OCI-LY7 (cell line): ENCODE results near the gene COA8. TPM values are rescaled to one million over a fixed set of nuclear protein-coding genes. Genes with fewer than 3 reads are reported as not detected.

Source experiments
- BruUV-seq: library from RNA; stranded (reverse); fragments of 400-500 nt; replicated peaks from 2 replicates; lab custom pipeline; 2021; lab: Mats Ljungman, UMichigan
- CTCF ChIA-PET: fragments of 300-600 bp; sonication (Branson Sonifier 250); formaldehyde crosslinking; loops from one replicate; lab custom pipeline; 2022; ENCODE audit warnings: antibody characterized with exemption; ENCODE audit not compliant: unreplicated experiment; lab: Charles Lee
- POLR2A ChIA-PET: fragments of 300-600 bp; sonication (Branson Sonifier 250); formaldehyde crosslinking; loops from one replicate; lab custom pipeline; 2022; ENCODE audit warnings: antibody characterized with exemption; lab: Charles Lee
- DNase-seq: peaks from one replicate; pipeline ENCODE4 v3.0.0-alpha.2; 2015; ENCODE audit warnings: low spot score
- H2AFZ ChIP-seq: fragments of 200-600 bp; sonication (generic), shearing (Covaris generic); 2 replicates; pipeline ENCODE4 v1.6.1; 2014; ENCODE audit warnings: mild to moderate bottlenecking, antibody characterized with exemption, low read length, moderate library complexity
- H3K27ac ChIP-seq: fragments of 200-600 bp; sonication (generic); 2 replicates; pipeline ENCODE4 v1.5.1; 2014; ENCODE audit warnings: mixed run types, low read depth, mild to moderate bottlenecking, moderate library complexity, low read length, inconsistent platforms; ENCODE audit not compliant: poor library complexity, severe bottlenecking
- H3K36me3 ChIP-seq: fragments of 200-600 bp; sonication (generic); 2 replicates; pipeline ENCODE4 v1.6.1; 2014; ENCODE audit warnings: mild to moderate bottlenecking, antibody characterized with exemption, low read length, moderate library complexity, mixed read lengths; ENCODE audit not compliant: insufficient read depth
- H3K4me1 ChIP-seq: fragments of 200-600 bp; sonication (generic); 2 replicates; pipeline ENCODE4 v1.5.1; 2014; ENCODE audit warnings: mild to moderate bottlenecking, low read length; ENCODE audit not compliant: insufficient read depth, poor library complexity, severe bottlenecking
- H3K4me2 ChIP-seq: fragments of 200-600 bp; sonication (generic); 2 replicates; pipeline ENCODE4 v1.6.1; 2014; ENCODE audit warnings: mild to moderate bottlenecking, low read length
- H3K4me3 ChIP-seq: fragments of 200-600 bp; sonication (generic); 2 replicates; pipeline ENCODE4 v1.5.1; 2014; ENCODE audit warnings: mild to moderate bottlenecking, low read depth, low read length; ENCODE audit not compliant: poor library complexity, severe bottlenecking
- H3K79me2 ChIP-seq: fragments of 200-600 bp; sonication (generic); 2 replicates; pipeline ENCODE4 v1.6.1; 2016; ENCODE audit warnings: low read depth, mild to moderate bottlenecking, low read length, moderate library complexity, mixed read lengths; ENCODE audit not compliant: insufficient read depth
- H3K9me2 ChIP-seq: fragments of 200-600 bp; sonication (generic); 2 replicates; pipeline ENCODE4 v1.6.1; 2016; ENCODE audit warnings: mild to moderate bottlenecking, low read length, mixed read lengths; ENCODE audit not compliant: insufficient read depth
- H3K9me3 ChIP-seq: fragments of 200-600 bp; sonication (generic); 2 replicates; pipeline ENCODE4 v1.6.1; 2014; ENCODE audit warnings: mild to moderate bottlenecking, mixed run types, low read length, mixed read lengths
- H4K20me1 ChIP-seq: fragments of 200-600 bp; sonication (generic); 2 replicates; pipeline ENCODE4 v1.6.1; 2014; ENCODE audit warnings: mild to moderate bottlenecking, antibody characterized with exemption, low read length, moderate library complexity, mixed read lengths; ENCODE audit not compliant: insufficient read depth
- CTCF ChIP-seq: fragments of 200-600 bp; sonication (generic); conservative IDR thresholded peaks from 2 replicates; pipeline ENCODE4 v1.5.1; 2014; ENCODE audit warnings: mild to moderate bottlenecking, antibody characterized with exemption, low read length, moderate library complexity, mixed read lengths
- EZH2phosphoT487 ChIP-seq: fragments of 200-600 bp; sonication (generic); IDR thresholded peaks from 2 replicates; pipeline ENCODE4 v1.6.1; 2018; ENCODE audit warnings: low read depth, borderline replicate concordance, mild to moderate bottlenecking, mixed run types, antibody characterized with exemption, low read length, moderate library complexity, mixed read lengths
- intact Hi-C: fragments of 100-400 bp; cut with micrococcal nuclease; formaldehyde crosslinking; loops from one replicate; pipeline ENCODE4 v1.10.0; 2022; ENCODE audit not compliant: unreplicated experiment
- total RNA-seq, 2 experiments: library from RNA; depleted of rRNA in 1 of 2; stranded (reverse); fragments of >200 nt in 1 of 2; shearing (Covaris generic) in 1 of 2; gene quantifications; 2 replicates each; pipeline ENCODE4 v1.2.3, GENCODE V29; 2014 to 2022

Gene COA8
- total RNA-seq, 2 experiments from 2014 or later, result 18.7 to 33.0 TPM

GRCh38 chr14:103535891-103536565 lies 26.7 kb upstream of the COA8 start:
- Histone ChIP-seq H3K79me2 (peaks cover 4% of the 10 kb centered on the region; the same call in 1 of the 2 replicates), H3K4me2 (no peak overlapping the region), H3K4me3 (no peak overlapping the region), H4K20me1 (no peaks in the 10 kb centered on the region; the same call in 1 of the 2 replicates), H3K36me3 (peaks cover 27% of the 10 kb centered on the region; the same call in 1 of the 2 replicates), H3K27ac (no peak overlapping the region), H3K9me2 (no peaks in the 10 kb centered on the region), H3K9me3 (no peaks in the 10 kb centered on the region), H2AFZ (no peak overlapping the region), H3K4me1 (no peaks in the 10 kb centered on the region)
- POLR2A ChIA-PET, result no interaction called here
- TF ChIP-seq EZH2phosphoT487, result no peak
- no peak for TF ChIP-seq CTCF
- BruUV-seq, result no TSS peak
- intact Hi-C loops, result no loop called here
- CTCF ChIA-PET, result no interaction called here
- no peak for DNase-seq

- Histone ChIP-seq H3K27ac (no peak overlapping the region), H2AFZ (no peak overlapping the region), H3K9me2 (no peaks in the 10 kb centered on the region), H3K4me2 (no peak overlapping the region), H3K36me3 (peaks cover 22% of the 10 kb centered on the region; the same call in 1 of the 2 replicates), H3K9me3 (no peaks in the 10 kb centered on the region), H3K4me1 (no peaks in the 10 kb centered on the region), H3K4me3 (no peak overlapping the region), H4K20me1 (no peaks in the 10 kb centered on the region; the same call in 1 of the 2 replicates), H3K79me2 (no peaks in the 10 kb centered on the region)
- BruUV-seq, result no TSS peak
- TF ChIP-seq CTCF, result no peak
- ChIA-PET POLR2A (no interaction called here), CTCF (no interaction called here)
- intact Hi-C loops, result no loop called here
- DNase-seq, result no peak
These were observed 26.1 kb upstream of the COA8 start for GRCh38 chr14:103536693-103537092.
